ENCODE data around the gene CAMK2B.

DNA sequence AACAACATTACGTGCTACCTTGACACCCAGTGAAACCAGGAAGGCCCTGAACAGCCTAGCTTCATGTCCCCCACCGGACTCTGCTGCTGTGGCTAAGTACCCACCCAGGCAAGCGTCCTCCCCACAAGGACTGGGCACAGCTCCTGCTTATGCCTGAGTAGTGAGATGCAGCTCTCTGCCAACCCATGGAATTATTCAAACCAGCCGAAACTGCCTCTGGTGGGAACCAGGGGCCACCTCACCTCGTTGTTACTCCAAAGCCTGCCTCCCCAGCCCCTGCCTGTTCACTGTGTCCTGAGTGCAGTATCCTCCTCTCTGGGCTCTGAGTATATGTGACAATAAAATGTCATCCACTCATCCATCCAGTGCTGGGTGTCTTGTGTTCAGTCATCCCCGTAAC, 52.4 kb downstream of the CAMK2B start:
- TF ChIP-seq, protein P1, sequence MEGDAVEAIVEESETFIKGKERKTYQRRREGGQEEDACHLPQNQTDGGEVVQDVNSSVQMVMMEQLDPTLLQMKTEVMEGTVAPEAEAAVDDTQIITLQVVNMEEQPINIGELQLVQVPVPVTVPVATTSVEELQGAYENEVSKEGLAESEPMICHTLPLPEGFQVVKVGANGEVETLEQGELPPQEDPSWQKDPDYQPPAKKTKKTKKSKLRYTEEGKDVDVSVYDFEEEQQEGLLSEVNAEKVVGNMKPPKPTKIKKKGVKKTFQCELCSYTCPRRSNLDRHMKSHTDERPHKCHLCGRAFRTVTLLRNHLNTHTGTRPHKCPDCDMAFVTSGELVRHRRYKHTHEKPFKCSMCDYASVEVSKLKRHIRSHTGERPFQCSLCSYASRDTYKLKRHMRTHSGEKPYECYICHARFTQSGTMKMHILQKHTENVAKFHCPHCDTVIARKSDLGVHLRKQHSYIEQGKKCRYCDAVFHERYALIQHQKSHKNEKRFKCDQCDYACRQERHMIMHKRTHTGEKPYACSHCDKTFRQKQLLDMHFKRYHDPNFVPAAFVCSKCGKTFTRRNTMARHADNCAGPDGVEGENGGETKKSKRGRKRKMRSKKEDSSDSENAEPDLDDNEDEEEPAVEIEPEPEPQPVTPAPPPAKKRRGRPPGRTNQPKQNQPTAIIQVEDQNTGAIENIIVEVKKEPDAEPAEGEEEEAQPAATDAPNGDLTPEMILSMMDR (IDR thresholded peaks at IDR 0.05) = peak in 1 of 6 experiments; percentile 9
- TF ChIP-seq POLR2A (IDR thresholded peaks at IDR 0.05) = no peak

Measured in thyroid gland (tissue), 4 donors.